ENCODE measurements around the gene ZCCHC7. TPM values are rescaled to one million over a fixed set of nuclear protein-coding genes. Genes with fewer than 3 reads are reported as not detected.

Gene ZCCHC7
- total RNA-seq, 2 experiments from 2014 or later: 76.4 to 108 TPM

DNA sequence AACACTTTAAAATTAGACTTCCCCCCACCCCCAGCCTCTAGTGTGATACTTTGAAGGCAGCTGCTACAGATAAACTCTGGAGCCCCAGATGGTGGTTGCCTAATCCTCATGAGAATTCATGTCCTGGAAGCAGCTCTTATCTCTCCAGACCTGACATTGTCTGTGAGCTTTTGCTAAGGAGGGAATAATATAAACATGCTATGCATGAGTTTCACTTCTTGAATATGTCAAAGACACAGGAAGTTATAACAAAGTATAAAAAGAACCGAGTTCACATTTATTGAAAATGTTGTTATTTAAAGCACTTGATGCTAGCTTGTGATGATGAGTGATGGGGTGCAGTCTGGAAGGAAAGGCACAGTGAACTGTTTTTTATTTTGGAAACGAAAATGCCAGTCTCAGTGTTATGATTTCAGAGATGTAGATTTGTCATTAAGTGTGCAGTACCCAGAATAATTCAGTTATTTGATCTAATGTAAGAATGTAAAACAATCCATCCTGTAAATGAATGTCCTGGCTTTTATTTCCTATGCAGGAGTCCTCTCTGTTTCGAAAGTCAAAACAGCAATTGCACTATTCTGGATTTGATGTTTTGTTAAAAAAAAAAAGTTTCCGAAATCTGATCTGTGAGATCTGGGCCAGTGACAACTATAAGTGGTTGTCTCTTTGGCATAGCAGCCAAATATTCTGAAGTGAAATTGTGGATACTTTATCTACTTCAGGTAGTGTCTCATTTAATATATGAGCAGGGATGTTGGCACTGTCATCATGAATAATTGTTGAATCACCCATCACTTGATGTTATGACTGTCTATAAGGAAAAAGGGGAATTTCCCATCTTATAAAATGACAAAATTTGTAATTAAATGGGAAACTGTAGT is 77.0 kb downstream of the ZCCHC7 start:
- Histone ChIP-seq H3K36me3 (ENCODE audit: insufficient read depth, low read length) (peaks cover 34% of the 10 kb centered on the region), H3K9me3 (ENCODE audit: low read length) (no peaks in the 10 kb centered on the region; the same call in 1 of the 2 replicates), H3K4me2 (ENCODE audit: low read length) (peak overlapping the region; percentile 72), H3K79me2 (ENCODE audit: insufficient read depth, low read depth, low read length) (peaks cover 82% of the 10 kb centered on the region), H3K4me3 (ENCODE audit: low read depth, low read length, poor library complexity, severe bottlenecking) (peak overlapping the region; percentile 60), H2AFZ (ENCODE audit: low read length) (no peak overlapping the region), H3K27ac (ENCODE audit: low read depth, low read length, poor library complexity, severe bottlenecking) (peak overlapping the region; percentile 99), H4K20me1 (ENCODE audit: insufficient read depth, low read length) (no peaks in the 10 kb centered on the region), H3K4me1 (ENCODE audit: insufficient read depth, low read length, poor library complexity, severe bottlenecking) (peaks cover 97% of the 10 kb centered on the region), H3K9me2 (ENCODE audit: insufficient read depth, low read length) (no peaks in the 10 kb centered on the region)
- TF ChIP-seq, protein P1, sequence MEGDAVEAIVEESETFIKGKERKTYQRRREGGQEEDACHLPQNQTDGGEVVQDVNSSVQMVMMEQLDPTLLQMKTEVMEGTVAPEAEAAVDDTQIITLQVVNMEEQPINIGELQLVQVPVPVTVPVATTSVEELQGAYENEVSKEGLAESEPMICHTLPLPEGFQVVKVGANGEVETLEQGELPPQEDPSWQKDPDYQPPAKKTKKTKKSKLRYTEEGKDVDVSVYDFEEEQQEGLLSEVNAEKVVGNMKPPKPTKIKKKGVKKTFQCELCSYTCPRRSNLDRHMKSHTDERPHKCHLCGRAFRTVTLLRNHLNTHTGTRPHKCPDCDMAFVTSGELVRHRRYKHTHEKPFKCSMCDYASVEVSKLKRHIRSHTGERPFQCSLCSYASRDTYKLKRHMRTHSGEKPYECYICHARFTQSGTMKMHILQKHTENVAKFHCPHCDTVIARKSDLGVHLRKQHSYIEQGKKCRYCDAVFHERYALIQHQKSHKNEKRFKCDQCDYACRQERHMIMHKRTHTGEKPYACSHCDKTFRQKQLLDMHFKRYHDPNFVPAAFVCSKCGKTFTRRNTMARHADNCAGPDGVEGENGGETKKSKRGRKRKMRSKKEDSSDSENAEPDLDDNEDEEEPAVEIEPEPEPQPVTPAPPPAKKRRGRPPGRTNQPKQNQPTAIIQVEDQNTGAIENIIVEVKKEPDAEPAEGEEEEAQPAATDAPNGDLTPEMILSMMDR (conservative IDR thresholded peaks at IDR 0.05; ENCODE audit: low read length): no peak
- TF ChIP-seq EZH2phosphoT487 (IDR thresholded peaks at IDR 0.05; ENCODE audit: borderline replicate concordance, low read depth, low read length): no peak
- BruUV-seq (replicated peaks): TSS peak; percentile 55
- intact Hi-C loops (cut with micrococcal nuclease; ENCODE audit: unreplicated experiment): loop anchor here (1.0 to 10.0 kb wide), 9 partner anchors 55 to 213 kb away; partner anchors contain the start of gene ZCCHC7
- ChIA-PET POLR2A (interaction anchor here (0.6 to 12.0 kb wide), 33 partner anchors 9 to 250 kb away, joined by 3 to 269 read pairs (median 5); partner anchors contain the start of genes PAX5 and ZCCHC7), CTCF (ENCODE audit: unreplicated experiment) (interaction anchor here (0.6 to 0.9 kb wide), 4 partner anchors 12 to 176 kb away, joined by 3 read pairs; no protein-coding TSS in a partner anchor)
- peak; percentile 99 for DNase-seq (ENCODE audit: low spot score)

DNA sequence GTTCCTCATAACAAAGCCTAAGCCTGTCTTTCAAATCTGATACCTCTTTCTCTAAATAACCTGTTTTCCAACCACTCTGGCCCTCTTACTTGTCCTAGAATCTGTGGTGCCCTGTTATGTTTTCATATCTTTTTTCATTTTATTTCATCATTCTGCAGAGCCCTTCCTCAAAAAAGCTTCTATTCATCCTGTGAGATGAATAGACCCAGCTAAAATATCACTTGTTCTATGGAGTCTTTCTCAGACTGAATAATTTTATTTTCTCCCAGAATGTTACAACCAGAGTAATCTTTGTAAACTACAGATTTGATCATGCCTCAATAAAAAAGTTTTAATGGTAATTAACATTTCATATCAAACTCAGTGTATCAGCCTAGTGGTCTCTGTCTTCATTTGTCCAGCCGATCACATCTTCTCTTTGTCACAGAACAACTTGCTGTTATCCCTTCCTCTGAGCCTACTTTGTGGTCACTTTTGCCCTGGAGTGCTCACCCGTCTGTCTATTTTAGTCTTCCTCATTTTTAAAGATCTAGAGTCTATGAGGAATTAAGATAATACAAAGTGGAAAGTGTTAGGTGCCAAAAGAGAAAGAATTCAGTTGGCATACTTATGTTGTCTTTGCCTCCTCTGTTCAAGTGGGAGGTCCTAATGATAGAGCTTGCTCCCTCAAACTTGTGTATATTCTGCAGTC is 77.8 kb downstream of the ZCCHC7 start:
- peak overlapping the region; percentile 72 for H3K4me2 ChIP-seq (ENCODE audit: low read length)
- H3K4me1 ChIP-seq (ENCODE audit: insufficient read depth, low read length, poor library complexity, severe bottlenecking): peaks cover 95% of the 10 kb centered on the region
- DNase-seq (ENCODE audit: low spot score): no peak
- ChIA-PET CTCF (ENCODE audit: unreplicated experiment) (interaction anchor here (0.7 to 1.1 kb wide), 4 partner anchors 11 to 131 kb away, joined by 3 to 4 read pairs (median 4); no protein-coding TSS in a partner anchor), POLR2A (interaction anchor here (0.6 to 12.0 kb wide), 25 partner anchors 8 to 268 kb away, joined by 3 to 269 read pairs (median 5); no protein-coding TSS in a partner anchor)
- no peak overlapping the region for H2AFZ ChIP-seq (ENCODE audit: low read length)
- peak overlapping the region; percentile 99 for H3K27ac ChIP-seq (ENCODE audit: low read depth, low read length, poor library complexity, severe bottlenecking)
- peaks cover 35% of the 10 kb centered on the region for H3K36me3 ChIP-seq (ENCODE audit: insufficient read depth, low read length)
- H3K79me2 ChIP-seq (ENCODE audit: insufficient read depth, low read depth, low read length): peaks cover 82% of the 10 kb centered on the region
- H4K20me1 ChIP-seq (ENCODE audit: insufficient read depth, low read length): no peaks in the 10 kb centered on the region
- no peaks in the 10 kb centered on the region for H3K9me2 ChIP-seq (ENCODE audit: insufficient read depth, low read length)
- peaks cover under 1% of the 10 kb centered on the region; the same call in 1 of the 2 replicates for H3K9me3 ChIP-seq (ENCODE audit: low read length)
- H3K4me3 ChIP-seq (ENCODE audit: low read depth, low read length, poor library complexity, severe bottlenecking): peak overlapping the region; percentile 60
- TF ChIP-seq EZH2phosphoT487 (IDR thresholded peaks at IDR 0.05; ENCODE audit: borderline replicate concordance, low read depth, low read length): no peak
- TF ChIP-seq, protein P1 (conservative IDR thresholded peaks at IDR 0.05; ENCODE audit: low read length): no peak
- intact Hi-C loops (cut with micrococcal nuclease; ENCODE audit: unreplicated experiment): loop anchor here (10.0 kb wide), 1 partner anchor 203 kb away; no protein-coding TSS in a partner anchor
- TSS peak; percentile 97 for BruUV-seq (replicated peaks)

Measured in OCI-LY7 (cell line).